Naive thymus-derived CD8-positive, alpha-beta T cell (primary cell): ENCODE measurements around the gene VDAC1. TPM values are rescaled to one million over a fixed set of nuclear protein-coding genes. Genes with fewer than 3 reads are reported as not detected.
"Not testable (repeated sequence)": the region's sequence is repeated elsewhere in the genome, so short reads cannot be mapped to it uniquely, and the experiment has no call there.

Source experiments
- ATAC-seq, 2 donors: fragments of 150-1000 bp; cut with Tn5 transposase in 1 of 2; sonication (Bioruptor Pico), chemical (Tn5 transposase) in 1 of 2; 1 replicate in 1 of 2; 2 replicates in 1 of 2; pipeline ENCODE4 v1.10.0; 2021; ENCODE audit warnings: mild to moderate bottlenecking in 2 of 2, moderate library complexity in 2 of 2
- POLR2A ChIA-PET: fragments of 350-600 bp; sonication (Branson Sonifier 250); formaldehyde crosslinking; loops from one replicate; lab custom pipeline; 2021; ENCODE audit warnings: antibody characterized with exemption; lab: Charles Lee
- DNase-seq, 10 donors: peaks; one replicate each; pipeline versions ENCODE4 v3.0.0 to v3.0.0-alpha.2; 2020 to 2022
- H3K27ac Mint-ChIP-seq, 10 donors: one replicate each; pipeline ENCODE4 v1.8.0; 2020 to 2022; ENCODE audit warnings: mild to moderate bottlenecking in 10 of 10, mixed read lengths in 10 of 10, moderate library complexity in 4 of 10, inconsistent platforms in 1 of 10
- H3K27me3 Mint-ChIP-seq, 5 donors: one replicate each; pipeline ENCODE4 v1.8.0; 2021 to 2022; ENCODE audit warnings: mixed read lengths in 5 of 5
- H3K36me3 Mint-ChIP-seq, 3 donors: one replicate each; pipeline ENCODE4 v1.8.0; 2020 to 2022; ENCODE audit warnings: mixed read lengths in 3 of 3, mild to moderate bottlenecking in 2 of 3, inconsistent platforms in 1 of 3
- H3K4me1 Mint-ChIP-seq, 4 donors: one replicate each; pipeline ENCODE4 v1.8.0; 2021 to 2022; ENCODE audit warnings: mixed read lengths in 4 of 4
- H3K4me3 Mint-ChIP-seq, 10 donors: one replicate each; pipeline ENCODE4 v1.8.0; 2020 to 2022; ENCODE audit warnings: mild to moderate bottlenecking in 10 of 10, mixed read lengths in 10 of 10, moderate library complexity in 6 of 10, inconsistent platforms in 1 of 10
- H3K9me3 Mint-ChIP-seq, 9 donors: one replicate each; pipeline ENCODE4 v1.8.0; 2020 to 2022; ENCODE audit warnings: mixed read lengths in 9 of 9, mild to moderate bottlenecking in 3 of 9, inconsistent platforms in 1 of 9, moderate library complexity in 1 of 9
- polyA plus RNA-seq, 3 donors: library from polyadenylated mRNA; unstranded; fragments of 300-500 nt; fragmentation: Illumina TruSeq; gene quantifications; one replicate each; pipeline ENCODE4 v1.2.3, GENCODE V29; 2021
- total RNA-seq, 8 experiments: library from RNA in 2 of 8; stranded (reverse) in 2 of 8; gene quantifications; one replicate each; pipeline ENCODE4 v1.2.3 and lab custom pipeline; 2021 to 2026

The VDAC1 gene
- total and polyA plus RNA-seq, 5 experiments from 2014 or later = 42.6 to 72.9 (median 64.4) TPM

DNA sequence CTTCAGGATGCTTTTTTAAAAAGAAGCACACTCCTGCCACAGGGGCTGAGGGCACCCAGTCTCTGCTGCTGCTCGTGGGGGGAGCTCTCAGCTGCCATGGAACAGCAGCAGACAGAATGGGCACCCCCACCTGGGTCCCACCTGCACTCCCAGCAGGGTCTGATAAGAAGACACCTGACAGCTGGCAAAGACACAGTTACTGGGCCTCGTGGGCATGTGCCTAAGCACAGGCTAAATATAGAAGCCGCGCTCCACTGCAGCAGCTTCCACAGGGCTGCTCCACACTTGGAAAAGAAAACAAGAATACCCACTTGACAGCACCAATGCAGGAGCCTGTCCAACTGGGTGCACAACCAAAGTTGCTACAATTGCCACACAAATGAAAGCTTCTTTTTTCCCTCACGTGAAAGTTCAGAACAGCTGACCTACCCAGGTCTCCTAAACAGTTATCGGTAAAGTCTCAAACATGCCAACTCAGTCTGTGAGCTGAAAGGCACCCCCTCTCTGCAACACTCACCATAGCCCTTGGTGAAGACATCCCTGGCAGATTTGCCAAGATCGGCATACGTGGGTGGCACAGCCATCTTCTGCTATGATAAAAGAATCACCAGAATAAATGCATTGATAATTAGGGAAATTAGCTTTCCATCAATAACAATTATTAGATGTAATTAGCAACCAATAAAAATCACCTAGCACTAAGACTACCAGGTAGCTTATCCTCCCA, 12.2 kb downstream of the VDAC1 start:
- Mint-ChIP-seq H3K9me3 (no peaks in the 10 kb centered on the region), H3K4me1 (peaks cover 17 to 49% (median 40%) of the 10 kb centered on the region in 4 donors), H3K4me3 (no peak overlapping the region), H3K36me3 (peaks cover 3 to 38% (median 6%) of the 10 kb centered on the region in 3 donors), H3K27me3 (no peaks in the 10 kb centered on the region), H3K27ac (peak overlapping the region in 5 of 10 donors; percentile 3 to 66 (median 41))
- DNase-seq (no peak), ATAC-seq (no peak)
- POLR2A ChIA-PET = interaction anchor here (1.0 to 1.2 kb wide), 2 partner anchors 13 to 14 kb away, joined by 3 read pairs; no protein-coding TSS in a partner anchor

DNA sequence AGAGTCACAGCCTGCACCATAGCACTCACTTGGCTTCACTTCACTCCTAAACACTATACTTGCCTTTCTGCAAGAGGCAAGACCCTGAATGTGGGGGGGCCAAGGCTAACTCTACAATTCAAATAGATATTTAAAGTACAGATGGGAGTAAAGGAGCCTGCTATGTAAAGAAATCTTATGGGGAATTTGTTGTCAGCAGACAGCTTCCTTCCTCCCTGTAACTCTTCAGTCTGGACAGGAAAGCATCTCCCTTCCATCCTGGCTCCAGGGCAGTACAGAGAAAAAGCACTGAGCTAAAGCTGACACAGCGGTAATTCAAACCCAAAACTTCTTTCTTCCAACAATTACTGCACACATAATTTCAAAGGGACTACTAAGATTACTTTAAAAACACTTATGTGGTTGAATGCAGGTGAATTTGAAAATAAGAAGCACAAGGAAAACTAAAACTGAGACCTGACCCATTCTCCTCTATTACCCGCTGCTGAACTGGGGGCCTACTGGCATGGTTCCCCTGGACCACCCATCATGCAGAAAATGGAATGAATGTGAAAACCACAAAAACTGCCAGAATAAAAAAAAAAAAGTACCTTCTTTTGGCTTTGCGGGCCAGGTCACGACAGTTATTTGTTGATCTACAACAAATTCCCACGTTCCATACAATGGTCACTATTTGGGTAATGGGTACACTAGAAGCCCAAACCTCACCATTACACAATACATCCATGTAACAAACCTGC, 13.4 kb downstream of the VDAC1 start:
- Mint-ChIP-seq H3K4me3 (no peak overlapping the region), H3K4me1 (peaks cover 17 to 41% (median 32%) of the 10 kb centered on the region in 4 donors), H3K9me3 (no peaks in the 10 kb centered on the region), H3K36me3 (peaks cover 3 to 49% (median 6%) of the 10 kb centered on the region in 3 donors), H3K27me3 (no peaks in the 10 kb centered on the region), H3K27ac (no peak overlapping the region)
- DNase-seq (no peak), ATAC-seq (no peak)
- POLR2A ChIA-PET = interaction anchor here (1.2 kb wide), 1 partner anchor 11 kb away, joined by 3 read pairs; no protein-coding TSS in a partner anchor

DNA sequence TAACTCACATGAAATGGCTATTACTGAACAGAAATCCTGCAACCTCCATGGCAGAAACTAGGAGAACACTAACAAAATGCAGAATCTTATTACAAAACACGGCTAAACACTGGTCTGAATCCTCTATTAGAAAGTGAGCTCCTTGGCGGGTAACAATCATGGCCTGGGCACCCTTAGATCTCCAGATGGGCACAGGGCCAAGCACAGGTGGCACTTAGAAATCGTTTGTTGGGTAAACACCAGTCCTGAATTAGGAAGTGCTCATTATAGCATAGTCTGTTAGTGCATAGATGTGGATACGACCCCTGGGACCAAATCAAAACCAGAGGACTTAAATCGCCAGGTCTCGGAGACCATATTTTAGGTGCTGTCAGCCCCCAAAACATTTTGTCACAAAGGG, 14.4 kb downstream of the VDAC1 start:
- no peaks in the 10 kb centered on the region for H3K9me3 Mint-ChIP-seq
- ATAC-seq = no peak
- POLR2A ChIA-PET = no interaction called here
- H3K27me3 Mint-ChIP-seq = no peaks in the 10 kb centered on the region
- H3K27ac Mint-ChIP-seq = no peak overlapping the region
- DNase-seq = no peak
- H3K4me3 Mint-ChIP-seq = no peak overlapping the region
- peaks cover 15 to 32% (median 27%) of the 10 kb centered on the region in 4 donors for H3K4me1 Mint-ChIP-seq
- H3K36me3 Mint-ChIP-seq = peaks cover 3 to 59% (median 6%) of the 10 kb centered on the region in 3 donors

GRCh38 chr5:133985540-133986180, 19.1 kb downstream of the VDAC1 start:
- Mint-ChIP-seq H3K4me3 (no peak overlapping the region), H3K4me1 (peaks cover 0 to 3% (median 1%) of the 10 kb centered on the region in 4 donors), H3K9me3 (no peaks in the 10 kb centered on the region), H3K27me3 (no peaks in the 10 kb centered on the region), H3K27ac (peak overlapping the region in 1 of 10 donors; percentile 40), H3K36me3 (peaks cover 0 to 88% (median 6%) of the 10 kb centered on the region in 3 donors)
- ATAC-seq (no peak), DNase-seq (no peak)
- POLR2A ChIA-PET = no interaction called here

- Mint-ChIP-seq H3K27me3 (no peaks in the 10 kb centered on the region), H3K4me3 (no peak overlapping the region), H3K9me3 (no peaks in the 10 kb centered on the region), H3K36me3 (peaks cover 0 to 83% (median 2%) of the 10 kb centered on the region in 3 donors), H3K27ac (peak overlapping the region in 1 of 10 donors; percentile 71), H3K4me1 (peaks cover 0 to 8% (median 1%) of the 10 kb centered on the region in 4 donors)
- ATAC-seq (no peak), DNase-seq (no peak)
- POLR2A ChIA-PET = no interaction called here
These were observed 21.1 kb downstream of the VDAC1 start for GRCh38 chr5:133983674-133984073.

- H3K4me3 Mint-ChIP-seq = no peak overlapping the region
- H3K27me3 Mint-ChIP-seq = no peaks in the 10 kb centered on the region
- DNase-seq = no peak
- H3K4me1 Mint-ChIP-seq = peaks cover 0 to 21% (median 1%) of the 10 kb centered on the region in 4 donors
- H3K27ac Mint-ChIP-seq = peak overlapping the region in 4 of 10 donors; percentile 25 to 44 (median 36)
- POLR2A ChIA-PET = interaction anchor here (1.1 kb wide), 1 partner anchor 11 kb away, joined by 3 read pairs; no protein-coding TSS in a partner anchor
- peaks cover 0 to 81% (median 0%) of the 10 kb centered on the region in 3 donors for H3K36me3 Mint-ChIP-seq
- ATAC-seq = no peak
- no peaks in the 10 kb centered on the region for H3K9me3 Mint-ChIP-seq
These were observed 23.1 kb downstream of the VDAC1 start for GRCh38 chr5:133981714-133982113.

DNA sequence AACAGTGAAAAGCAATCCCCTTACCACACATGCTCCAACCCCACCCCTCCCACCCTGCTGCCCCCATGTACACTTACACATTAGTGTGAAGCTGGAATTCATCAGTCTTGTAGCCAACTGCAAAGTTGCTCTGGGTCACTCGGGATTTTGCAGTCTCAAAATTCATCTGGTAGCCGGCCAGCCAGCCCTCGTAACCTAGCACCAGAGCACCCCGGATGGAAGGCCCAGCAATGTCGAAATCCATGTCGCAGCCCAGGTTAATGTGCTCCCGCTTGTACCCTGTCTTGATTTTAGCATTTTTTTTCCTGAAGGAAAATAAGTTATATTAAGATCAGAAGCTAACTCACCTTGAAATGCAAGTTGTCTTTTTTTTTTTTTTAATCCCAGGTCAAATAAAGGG, 24.1 kb downstream of the VDAC1 start:
- Mint-ChIP-seq H3K4me3 (no peak overlapping the region), H3K27me3 (no peaks in the 10 kb centered on the region), H3K9me3 (no peaks in the 10 kb centered on the region), H3K36me3 (peaks cover 0 to 81% (median 0%) of the 10 kb centered on the region in 3 donors), H3K27ac (peak overlapping the region in 2 of 10 donors; percentile 36 to 56), H3K4me1 (peaks cover 0 to 21% (median 1%) of the 10 kb centered on the region in 4 donors)
- POLR2A ChIA-PET = interaction anchor here (1.2 kb wide), 1 partner anchor 12 kb away, joined by 3 read pairs; no protein-coding TSS in a partner anchor
- DNase-seq = no peak
- no peak for ATAC-seq

DNA sequence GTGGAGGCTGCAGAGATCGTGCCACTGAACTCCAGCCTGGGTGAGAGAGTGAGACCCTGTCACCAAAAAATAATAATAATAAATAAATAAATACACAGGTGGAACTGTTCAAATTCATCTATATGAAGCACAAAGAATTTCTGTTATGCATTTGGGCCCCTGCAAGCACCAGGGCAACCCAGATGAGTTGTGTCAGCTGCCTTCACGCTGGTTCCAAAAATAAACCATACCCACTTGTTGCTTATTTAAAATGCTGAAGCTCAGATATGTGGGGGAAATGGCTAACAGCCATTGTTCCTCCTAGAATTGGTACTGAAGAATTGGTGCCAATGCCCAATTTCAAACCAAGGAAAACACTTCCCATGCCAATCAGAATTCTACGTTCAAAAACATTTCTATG, 25.8 kb downstream of the VDAC1 start:
- DNase-seq (no peak), ATAC-seq (no peak)
- Mint-ChIP-seq H3K9me3 (no peaks in the 10 kb centered on the region), H3K36me3 (peaks cover 0 to 85% (median 0%) of the 10 kb centered on the region in 3 donors), H3K27ac (peak overlapping the region in 1 of 10 donors; percentile 31), H3K4me1 (peaks cover 0 to 21% (median 1%) of the 10 kb centered on the region in 4 donors), H3K27me3 (no peaks in the 10 kb centered on the region), H3K4me3 (no peak overlapping the region)
- POLR2A ChIA-PET = interaction anchor here (1.0 kb wide), 1 partner anchor 13 kb away, joined by 3 read pairs; no protein-coding TSS in a partner anchor

GRCh38 chr5:133977858-133978257, 26.9 kb downstream of the VDAC1 start:
- Mint-ChIP-seq H3K27me3 (no peaks in the 10 kb centered on the region), H3K9me3 (no peaks in the 10 kb centered on the region), H3K4me1 (peaks cover 0 to 19% (median 0%) of the 10 kb centered on the region in 4 donors), H3K36me3 (peaks cover 0 to 86% (median 0%) of the 10 kb centered on the region in 3 donors), H3K4me3 (no peak overlapping the region), H3K27ac (peak overlapping the region in 1 of 10 donors; percentile 29)
- POLR2A ChIA-PET = interaction anchor here (0.7 kb wide), 1 partner anchor 43 kb away, joined by 3 read pairs; no protein-coding TSS in a partner anchor
- ATAC-seq (no peak), DNase-seq (no peak)

GRCh38 chr5:133977161-133977787, 27.5 kb downstream of the VDAC1 start:
- Mint-ChIP-seq H3K4me1 (peaks cover 0 to 19% (median 0%) of the 10 kb centered on the region in 4 donors), H3K9me3 (no peaks in the 10 kb centered on the region), H3K27ac (peak overlapping the region in 3 of 10 donors; percentile 22 to 65 (median 63)), H3K36me3 (peaks cover 0 to 86% (median 0%) of the 10 kb centered on the region in 3 donors), H3K27me3 (no peaks in the 10 kb centered on the region), H3K4me3 (no peak overlapping the region)
- POLR2A ChIA-PET = no interaction called here
- no peak for ATAC-seq
- DNase-seq = no peak

DNA sequence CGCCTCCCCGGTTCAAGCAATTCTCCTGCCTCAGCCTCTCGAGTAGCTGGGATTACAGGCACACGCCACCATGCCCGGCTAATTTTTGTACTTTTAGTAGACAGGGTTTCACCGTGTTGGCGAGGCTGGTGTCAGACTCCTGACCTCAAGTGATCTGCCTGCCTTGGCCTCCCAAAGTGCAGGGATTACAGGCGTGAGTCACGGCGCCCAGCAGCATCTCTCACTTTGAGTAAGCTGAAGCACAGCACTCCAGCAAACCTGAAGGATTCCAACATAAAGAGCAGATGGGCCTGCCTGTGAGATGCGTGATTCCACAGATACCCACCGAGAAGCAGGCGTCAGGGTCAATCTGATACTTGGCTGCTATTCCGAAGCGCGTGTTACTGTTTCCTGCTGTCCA, 29.2 kb downstream of the VDAC1 start:
- not testable (repeated sequence) for H3K27me3 Mint-ChIP-seq, DNase-seq, H3K4me3 Mint-ChIP-seq, H3K9me3 Mint-ChIP-seq, ATAC-seq
- Mint-ChIP-seq H3K27ac (peak overlapping the region in 2 of 10 donors; percentile 63 to 88), H3K4me1 (peaks cover 0 to 21% (median 0%) of the 10 kb centered on the region in 4 donors), H3K36me3 (peaks cover 0 to 82% (median 0%) of the 10 kb centered on the region in 3 donors)
- POLR2A ChIA-PET = interaction anchor here (0.8 kb wide), 1 partner anchor 251 kb away, joined by 4 read pairs; no protein-coding TSS in a partner anchor

DNA sequence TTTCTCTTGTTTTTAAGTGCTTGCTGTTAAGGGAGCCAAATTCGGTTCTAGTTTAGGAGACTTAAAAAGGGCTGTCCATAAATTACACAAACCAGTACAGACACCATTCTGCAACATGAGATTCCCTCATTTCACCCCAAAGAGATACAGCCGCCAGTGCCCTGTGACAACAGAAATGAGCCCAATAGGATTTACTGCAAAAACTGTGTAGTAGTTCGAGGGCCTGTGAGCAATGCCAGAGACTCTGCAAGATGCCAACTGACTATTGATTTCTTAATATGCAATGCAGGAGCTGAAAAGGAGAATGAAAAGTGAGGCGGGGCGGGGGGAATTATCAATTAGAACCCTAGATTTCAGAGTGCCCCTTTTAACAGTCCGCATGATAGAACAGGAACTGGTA, 30.6 kb downstream of the VDAC1 start:
- Mint-ChIP-seq H3K27ac (peak overlapping the region in 3 of 10 donors; percentile 41 to 65 (median 48)), H3K36me3 (peaks cover 0 to 71% (median 0%) of the 10 kb centered on the region in 3 donors), H3K27me3 (no peaks in the 10 kb centered on the region), H3K4me1 (peaks cover 4 to 28% (median 11%) of the 10 kb centered on the region in 4 donors), H3K4me3 (no peak overlapping the region), H3K9me3 (no peaks in the 10 kb centered on the region)
- DNase-seq = no peak
- POLR2A ChIA-PET = no interaction called here
- no peak for ATAC-seq
